Measurements from ENCODE around the gene CDC6. TPM values are rescaled to one million over a fixed set of nuclear protein-coding genes. Genes with fewer than 3 reads are reported as not detected.
A peak's percentile ranks its signal among the peaks of the same experiment; 100 is the strongest.

The CDC6 gene
- total RNA-seq, 4 donors from 2014 or later, result 0.88 to 11.3 TPM; not detected in 2

- no peak for TF ChIP-seq CTCF (IDR thresholded peaks at IDR 0.05)
- TF ChIP-seq POLR2A (IDR thresholded peaks at IDR 0.05), result no peak
- H3K4me3 ChIP-seq, result no peak overlapping the region
- H3K4me1 ChIP-seq, result peaks cover 42 to 60% of the 10 kb centered on the region in 2 donors
- peak overlapping the region; percentile 89 to 95 for H3K27ac ChIP-seq
- H3K27me3 ChIP-seq, result no peaks in the 10 kb centered on the region
- no peaks in the 10 kb centered on the region for H3K9me3 ChIP-seq
- intact Hi-C loops (cut with DNase I; ENCODE audit: low total_unique reads), result no loop called here
- peak in 1 of 2 donors; percentile 37 for DNase-seq
- H3K36me3 ChIP-seq, result no peaks in the 10 kb centered on the region
These were observed 61.1 kb downstream of the CDC6 start for GRCh38 chr17:40348562-40349476.

- Histone ChIP-seq H3K4me3 (no peak overlapping the region), H3K27ac (peak overlapping the region in 1 of 2 donors; percentile 95), H3K4me1 (peaks cover 42 to 56% of the 10 kb centered on the region in 2 donors)
These were observed 61.8 kb downstream of the CDC6 start for GRCh38 chr17:40349477-40349894.

GRCh38 chr17:40349895-40350688 is 62.4 kb downstream of the CDC6 start:
- H3K27ac ChIP-seq, result no peak overlapping the region
- H3K9me3 ChIP-seq, result no peaks in the 10 kb centered on the region
- H3K27me3 ChIP-seq, result no peaks in the 10 kb centered on the region
- H3K4me3 ChIP-seq, result no peak overlapping the region
- TF ChIP-seq POLR2A (IDR thresholded peaks at IDR 0.05) (no peak), CTCF (IDR thresholded peaks at IDR 0.05) (no peak)
- DNase-seq, result no peak
- no peaks in the 10 kb centered on the region for H3K36me3 ChIP-seq
- H3K4me1 ChIP-seq, result peaks cover 42 to 50% of the 10 kb centered on the region in 2 donors
- intact Hi-C loops (cut with DNase I; ENCODE audit: low total_unique reads), result loop anchor here (10.0 kb wide), 1 partner anchor 185 kb away; no protein-coding TSS in a partner anchor

More at GRCh38 chr17:40349477-40349894, 61.8 kb downstream of the CDC6 start:
- DNase-seq, result peak in 1 of 2 donors; percentile 25
- Histone ChIP-seq H3K27me3 (no peaks in the 10 kb centered on the region), H3K36me3 (no peaks in the 10 kb centered on the region), H3K9me3 (no peaks in the 10 kb centered on the region)
- intact Hi-C loops (cut with DNase I; ENCODE audit: low total_unique reads), result no loop called here
- TF ChIP-seq CTCF (IDR thresholded peaks at IDR 0.05), result no peak
- no peak for TF ChIP-seq POLR2A (IDR thresholded peaks at IDR 0.05)

GRCh38 chr17:40350689-40351358 is 63.1 kb downstream of the CDC6 start:
- H3K36me3 ChIP-seq, result no peaks in the 10 kb centered on the region
- no peak overlapping the region for H3K4me3 ChIP-seq
- no peaks in the 10 kb centered on the region for H3K27me3 ChIP-seq
- DNase-seq, result no peak
- peaks cover 42 to 48% of the 10 kb centered on the region in 2 donors for H3K4me1 ChIP-seq
- H3K27ac ChIP-seq, result peak overlapping the region in 1 of 2 donors; percentile 11
- no peaks in the 10 kb centered on the region for H3K9me3 ChIP-seq
- TF ChIP-seq CTCF (IDR thresholded peaks at IDR 0.05) (no peak), POLR2A (IDR thresholded peaks at IDR 0.05) (no peak)
- intact Hi-C loops (cut with DNase I; ENCODE audit: low total_unique reads), result loop anchor here (10.0 kb wide), 1 partner anchor 184 kb away; no protein-coding TSS in a partner anchor
